HG03135 (cell line): ENCODE measurements around the gene MPV17L2.

ENCODE experiments used
- ATAC-seq: cut with Tn5 transposase; IDR thresholded peaks from one replicate; pipeline ENCODE4 v1.9.1; 2021; ENCODE audit warnings: mild to moderate bottlenecking, moderate library complexity; ENCODE audit not compliant: unreplicated experiment

The MPV17L2 gene

GRCh38 chr19:18160493-18160970 lies 32.5 kb upstream of the MPV17L2 start:
- ATAC-seq, result no peak

GRCh38 chr19:18160971-18161635 lies 31.9 kb upstream of the MPV17L2 start:
- peak; percentile 69 for ATAC-seq

GRCh38 chr19:18161636-18162002 lies 31.4 kb upstream of the MPV17L2 start:
- no peak for ATAC-seq

GRCh38 chr19:18164072-18164471 lies 28.9 kb upstream of the MPV17L2 start:
- ATAC-seq, result no peak

GRCh38 chr19:18165794-18166544 lies 27.0 kb upstream of the MPV17L2 start:
- no peak for ATAC-seq

- ATAC-seq, result no peak
These were observed 26.0 kb upstream of the MPV17L2 start for GRCh38 chr19:18167011-18167410.

GRCh38 chr19:18167975-18168645 lies 24.9 kb upstream of the MPV17L2 start:
- no peak for ATAC-seq

GRCh38 chr19:18168673-18169381 lies 24.2 kb upstream of the MPV17L2 start:
- ATAC-seq, result no peak

GRCh38 chr19:18170714-18171255 lies 22.2 kb upstream of the MPV17L2 start:
- no peak for ATAC-seq

- no peak for ATAC-seq
These were observed 21.3 kb upstream of the MPV17L2 start for GRCh38 chr19:18171605-18172327.

- ATAC-seq, result no peak
These were observed 20.5 kb upstream of the MPV17L2 start for GRCh38 chr19:18172331-18173053.

- no peak for ATAC-seq
These were observed 19.9 kb upstream of the MPV17L2 start for GRCh38 chr19:18173054-18173571.

GRCh38 chr19:18173572-18174288 lies 19.3 kb upstream of the MPV17L2 start, which contains the start of gene IFI30:
IFI30 (plus strand) TSS chr19:18173813; CDS start chr19:18173842, 29 bp downstream.
- peak; percentile 47 for ATAC-seq

- no peak for ATAC-seq
These were observed 18.0 kb upstream of the MPV17L2 start for GRCh38 chr19:18174983-18175382.

GRCh38 chr19:18176367-18177310 lies 16.4 kb upstream of the MPV17L2 start:
- ATAC-seq, result no peak

GRCh38 chr19:18179957-18180356 lies 13.1 kb upstream of the MPV17L2 start:
- no peak for ATAC-seq

GRCh38 chr19:18183529-18183928 lies 9.5 kb upstream of the MPV17L2 start:
- no peak for ATAC-seq
